ENCODE results near the gene STAC3.

Gene STAC3

GRCh38 chr12:57214398-57214781, 36.6 kb downstream of the STAC3 start:
- DNase-seq (peak; percentile 70 to 76), ATAC-seq (peak; percentile 65)
- Mint-ChIP-seq H3K27me3 (peaks cover 58% of the 10 kb centered on the region), H3K4me1 (peaks cover 44% of the 10 kb centered on the region), H3K27ac (no peak overlapping the region), H3K4me3 (peak overlapping the region in 1 of 2 donors; percentile 7), H3K9me3 (no peaks in the 10 kb centered on the region)

GRCh38 chr12:57213763-57214397, 37.1 kb downstream of the STAC3 start:
- DNase-seq (no peak), ATAC-seq (no peak)
- H3K4me3 Mint-ChIP-seq: peak overlapping the region in 1 of 2 donors; percentile 7
- peaks cover 53% of the 10 kb centered on the region for H3K27me3 Mint-ChIP-seq
- no peaks in the 10 kb centered on the region for H3K9me3 Mint-ChIP-seq
- H3K4me1 Mint-ChIP-seq: peaks cover 44% of the 10 kb centered on the region
- H3K27ac Mint-ChIP-seq: no peak overlapping the region

- peak overlapping the region in 1 of 2 donors; percentile 1 for H3K4me3 Mint-ChIP-seq
- DNase-seq: peak; percentile 83
- ATAC-seq: peak; percentile 58
- peaks cover 46% of the 10 kb centered on the region for H3K27me3 Mint-ChIP-seq
- peaks cover 44% of the 10 kb centered on the region for H3K4me1 Mint-ChIP-seq
- H3K9me3 Mint-ChIP-seq: no peaks in the 10 kb centered on the region
- no peak overlapping the region for H3K27ac Mint-ChIP-seq
Measured at GRCh38 chr12:57213058-57213715, 37.8 kb downstream of the STAC3 start.

DNA sequence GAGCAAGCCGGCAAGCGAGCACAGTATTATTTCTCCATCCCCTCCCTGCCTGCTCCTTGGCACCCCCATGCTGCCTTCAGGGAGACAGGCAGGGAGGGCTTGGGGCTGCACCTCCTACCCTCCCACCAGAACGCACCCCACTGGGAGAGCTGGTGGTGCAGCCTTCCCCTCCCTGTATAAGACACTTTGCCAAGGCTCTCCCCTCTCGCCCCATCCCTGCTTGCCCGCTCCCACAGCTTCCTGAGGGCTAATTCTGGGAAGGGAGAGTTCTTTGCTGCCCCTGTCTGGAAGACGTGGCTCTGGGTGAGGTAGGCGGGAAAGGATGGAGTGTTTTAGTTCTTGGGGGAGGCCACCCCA, 38.3 kb downstream of the STAC3 start:
- peaks cover 39% of the 10 kb centered on the region for H3K4me1 Mint-ChIP-seq
- no peak overlapping the region for H3K4me3 Mint-ChIP-seq
- DNase-seq: no peak
- H3K9me3 Mint-ChIP-seq: no peaks in the 10 kb centered on the region
- H3K27me3 Mint-ChIP-seq: peaks cover 41% of the 10 kb centered on the region
- H3K27ac Mint-ChIP-seq: no peak overlapping the region
- ATAC-seq: no peak

- peaks cover 33% of the 10 kb centered on the region for H3K4me1 Mint-ChIP-seq
- H3K4me3 Mint-ChIP-seq: no peak overlapping the region
- peaks cover 35% of the 10 kb centered on the region for H3K27me3 Mint-ChIP-seq
- no peak for ATAC-seq
- DNase-seq: no peak
- no peaks in the 10 kb centered on the region for H3K9me3 Mint-ChIP-seq
- no peak overlapping the region for H3K27ac Mint-ChIP-seq
Measured at GRCh38 chr12:57211791-57212700, 38.9 kb downstream of the STAC3 start.

- H3K4me3 Mint-ChIP-seq: no peak overlapping the region
- H3K27me3 Mint-ChIP-seq: peaks cover 32% of the 10 kb centered on the region
- DNase-seq: no peak
- ATAC-seq: no peak
- peaks cover 31% of the 10 kb centered on the region for H3K4me1 Mint-ChIP-seq
- no peak overlapping the region for H3K27ac Mint-ChIP-seq
- no peaks in the 10 kb centered on the region for H3K9me3 Mint-ChIP-seq
Measured at GRCh38 chr12:57210926-57211692, 39.9 kb downstream of the STAC3 start.

DNA sequence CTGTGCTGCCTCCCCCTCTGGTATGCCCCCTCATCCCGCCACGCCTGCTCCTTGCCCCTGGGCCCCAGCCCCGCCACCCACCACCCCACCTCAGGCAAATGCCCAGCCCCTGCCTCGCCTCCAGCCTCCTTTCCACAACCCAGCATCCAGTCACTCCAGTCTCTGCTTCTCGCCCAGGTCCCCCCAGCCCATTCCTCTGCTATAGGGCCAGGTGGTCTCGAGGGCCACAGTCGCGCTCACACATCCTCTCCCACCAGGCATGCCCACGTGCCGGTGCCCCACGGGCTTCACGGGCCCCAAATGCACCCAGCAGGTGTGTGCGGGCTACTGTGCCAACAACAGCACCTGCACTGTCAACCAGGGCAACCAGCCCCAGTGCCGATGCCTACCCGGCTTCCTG, 40.5 kb downstream of the STAC3 start:
- DNase-seq: no peak
- Mint-ChIP-seq H3K27ac (peak overlapping the region in 1 of 2 donors; percentile 92), H3K9me3 (no peaks in the 10 kb centered on the region), H3K4me1 (peaks cover 25% of the 10 kb centered on the region), H3K27me3 (peaks cover 25% of the 10 kb centered on the region), H3K4me3 (no peak overlapping the region)
- no peak for ATAC-seq

GRCh38 chr12:57209916-57210315, 41.1 kb downstream of the STAC3 start:
- Mint-ChIP-seq H3K27ac (no peak overlapping the region), H3K27me3 (peaks cover 20% of the 10 kb centered on the region), H3K4me3 (no peak overlapping the region), H3K4me1 (peaks cover 19% of the 10 kb centered on the region), H3K9me3 (no peaks in the 10 kb centered on the region)
- ATAC-seq: no peak
- no peak for DNase-seq

DNA sequence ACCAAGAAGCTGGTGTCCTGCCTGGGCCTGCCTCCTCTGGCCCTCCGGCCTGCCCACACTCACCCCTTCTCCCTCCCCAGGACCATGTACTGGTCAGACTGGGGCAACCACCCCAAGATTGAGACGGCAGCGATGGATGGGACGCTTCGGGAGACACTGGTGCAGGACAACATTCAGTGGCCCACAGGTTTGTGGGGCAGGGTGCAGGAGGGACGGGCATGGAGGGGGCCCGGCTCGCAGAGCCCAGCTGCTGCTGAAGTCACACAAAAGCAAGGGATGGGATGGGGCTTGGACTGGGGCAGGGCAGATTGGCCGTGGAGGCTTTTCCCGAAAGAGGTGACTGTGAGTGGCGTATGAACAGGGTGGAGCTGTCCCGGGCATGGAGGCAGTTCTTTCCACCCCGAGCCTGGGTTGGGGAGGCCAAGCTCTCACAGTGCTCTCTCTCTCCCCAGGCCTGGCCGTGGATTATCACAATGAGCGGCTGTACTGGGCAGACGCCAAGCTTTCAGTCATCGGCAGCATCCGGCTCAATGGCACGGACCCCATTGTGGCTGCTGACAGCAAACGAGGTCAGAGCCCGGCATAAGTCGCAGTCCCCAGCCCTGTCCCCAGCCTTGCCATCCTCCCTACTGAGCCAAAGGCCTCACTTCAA, 42.2 kb downstream of the STAC3 start:
- ATAC-seq (no peak), DNase-seq (no peak)
- H3K9me3 Mint-ChIP-seq: no peaks in the 10 kb centered on the region
- no peak overlapping the region for H3K4me3 Mint-ChIP-seq
- H3K4me1 Mint-ChIP-seq: peaks cover 8% of the 10 kb centered on the region
- peaks cover 8% of the 10 kb centered on the region for H3K27me3 Mint-ChIP-seq
- H3K27ac Mint-ChIP-seq: no peak overlapping the region

DNA sequence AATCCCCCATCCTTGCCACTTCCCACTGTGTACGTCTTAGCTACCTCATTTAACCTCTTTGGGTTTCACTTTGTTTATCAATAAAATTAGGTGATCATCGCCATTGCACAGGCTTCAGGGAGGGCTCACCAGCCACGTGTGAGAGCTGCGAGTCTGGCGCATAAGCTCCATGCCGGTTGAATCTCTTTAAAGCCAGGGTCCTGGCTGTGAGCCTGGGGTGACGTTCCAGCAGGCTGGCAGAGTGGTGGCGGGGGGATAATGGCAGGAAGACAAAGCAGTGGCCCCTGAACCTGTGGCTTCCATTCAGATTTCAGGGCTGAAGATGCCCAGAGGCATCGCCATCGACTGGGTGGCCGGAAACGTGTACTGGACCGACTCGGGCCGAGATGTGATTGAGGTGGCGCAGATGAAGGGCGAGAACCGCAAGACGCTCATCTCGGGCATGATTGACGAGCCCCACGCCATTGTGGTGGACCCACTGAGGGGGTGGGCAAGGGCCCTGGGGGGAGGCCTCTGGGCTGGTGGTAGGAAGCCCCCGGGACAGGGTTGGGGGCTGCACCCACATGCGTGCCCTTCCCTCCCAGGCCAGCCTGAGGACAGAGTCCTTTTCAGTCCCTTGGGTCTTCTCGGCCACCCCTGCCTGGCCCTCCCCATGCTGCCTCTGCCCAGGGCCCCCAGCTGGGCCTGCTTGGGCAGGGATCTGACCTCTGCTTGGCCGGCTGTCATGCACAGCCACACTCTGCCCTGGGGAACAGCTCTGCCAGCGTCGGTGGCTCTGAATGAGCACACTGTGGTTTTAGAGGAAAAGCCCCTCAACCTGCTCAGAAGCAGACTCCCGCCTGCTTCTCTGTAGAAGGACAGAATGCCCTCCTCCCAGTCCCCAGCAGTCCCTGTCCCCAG, 43.0 kb downstream of the STAC3 start:
- peak; percentile 31 for ATAC-seq
- peaks cover under 1% of the 10 kb centered on the region for H3K27me3 Mint-ChIP-seq
- no peak overlapping the region for H3K4me3 Mint-ChIP-seq
- no peak overlapping the region for H3K27ac Mint-ChIP-seq
- H3K4me1 Mint-ChIP-seq: no peaks in the 10 kb centered on the region
- no peak for DNase-seq
- H3K9me3 Mint-ChIP-seq: no peaks in the 10 kb centered on the region

GRCh38 chr12:57205931-57206330, 45.1 kb downstream of the STAC3 start:
- ATAC-seq (no peak), DNase-seq (no peak)
- Mint-ChIP-seq H3K27me3 (no peaks in the 10 kb centered on the region), H3K27ac (no peak overlapping the region), H3K4me3 (no peak overlapping the region), H3K4me1 (no peaks in the 10 kb centered on the region), H3K9me3 (no peaks in the 10 kb centered on the region)

- H3K4me1 Mint-ChIP-seq: no peaks in the 10 kb centered on the region
- ATAC-seq (no peak), DNase-seq (no peak)
- no peak overlapping the region for H3K4me3 Mint-ChIP-seq
- no peaks in the 10 kb centered on the region for H3K27me3 Mint-ChIP-seq
- H3K9me3 Mint-ChIP-seq: no peaks in the 10 kb centered on the region
- no peak overlapping the region for H3K27ac Mint-ChIP-seq
Measured at GRCh38 chr12:57205186-57205585, 45.8 kb downstream of the STAC3 start.

GRCh38 chr12:57204454-57204853, 46.5 kb downstream of the STAC3 start:
- no peak overlapping the region for H3K4me3 Mint-ChIP-seq
- H3K27me3 Mint-ChIP-seq: no peaks in the 10 kb centered on the region

DNA sequence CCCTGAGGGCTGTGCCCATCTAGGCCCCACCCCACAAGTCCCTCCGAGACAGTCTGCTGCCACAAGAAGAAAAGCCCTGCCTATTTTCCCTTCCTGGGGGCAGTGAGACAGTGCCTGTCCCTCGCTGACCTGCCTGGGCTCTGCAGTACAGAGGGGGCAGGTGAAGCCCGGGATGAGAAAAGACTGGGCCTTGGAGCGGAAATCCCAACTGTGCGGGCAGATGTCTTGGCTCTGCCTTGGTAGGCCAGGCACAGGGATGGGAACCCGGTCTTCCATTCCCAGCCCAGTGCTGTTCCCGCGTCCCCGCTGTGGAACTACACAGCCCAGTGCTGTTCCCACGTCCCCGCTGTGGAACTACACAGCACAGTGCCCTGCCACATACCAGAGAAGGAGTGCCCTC, 47.2 kb downstream of the STAC3 start:
- Mint-ChIP-seq H3K4me3 (no peak overlapping the region), H3K27ac (no peak overlapping the region), H3K9me3 (no peaks in the 10 kb centered on the region), H3K27me3 (no peaks in the 10 kb centered on the region), H3K4me1 (no peaks in the 10 kb centered on the region)
- no peak for DNase-seq
- no peak for ATAC-seq

More at GRCh38 chr12:57204454-57204853, 46.5 kb downstream of the STAC3 start:
- no peaks in the 10 kb centered on the region for H3K9me3 Mint-ChIP-seq
- H3K4me1 Mint-ChIP-seq: no peaks in the 10 kb centered on the region
- peak overlapping the region in 1 of 2 donors; percentile 91 for H3K27ac Mint-ChIP-seq
- DNase-seq (no peak), ATAC-seq (no peak)
